HL-60 (cell line): Measurements from ENCODE around the gene SOBP.

Experiments
- DNase-seq, 2 experiments: peaks; one replicate each; pipeline ENCODE4 v3.0.0-alpha.2; 2010 to 2020; ENCODE audit warnings: low read depth in 1 of 2, low spot score in 1 of 2
- H3K27ac ChIP-seq: fragments of 250-450 bp; sonication (Bioruptor Pico); replicated peaks from 2 replicates; pipeline ENCODE4 v1.5.1; 2020; ENCODE audit warnings: mild to moderate bottlenecking, moderate library complexity
- H3K27me3 ChIP-seq: fragments of 250-450 bp; sonication (Bioruptor Pico); 2 replicates; pipeline ENCODE4 v1.5.1; 2021; ENCODE audit warnings: mild to moderate bottlenecking, moderate library complexity; ENCODE audit not compliant: insufficient read depth, poor library complexity, severe bottlenecking
- H3K4me3 ChIP-seq: replicated peaks from 2 replicates; pipeline ENCODE4 v1.5.1; 2011; ENCODE audit warnings: mild to moderate bottlenecking, control low read depth, low read length; ENCODE audit not compliant: insufficient read depth
- CTCF ChIP-seq: IDR thresholded peaks from one replicate; pipeline ENCODE4 v1.5.1; 2011; ENCODE audit warnings: low read length, control low read depth, inconsistent platforms; ENCODE audit not compliant: insufficient read depth
- GABPA ChIP-seq: IDR thresholded peaks from 2 replicates; pipeline ENCODE4 v1.6.1; 2012; ENCODE audit warnings: low read depth
- POLR2AphosphoS5 ChIP-seq: IDR thresholded peaks from 2 replicates; pipeline ENCODE4 v1.6.1; 2012; ENCODE audit warnings: low read depth
- REST ChIP-seq: IDR thresholded peaks from 2 replicates; pipeline ENCODE4 v1.6.1; 2012; ENCODE audit warnings: low read depth; ENCODE audit not compliant: insufficient replicate concordance
- SPI1 ChIP-seq: IDR thresholded peaks from 2 replicates; pipeline ENCODE4 v1.6.1; 2012; ENCODE audit warnings: low read depth, mild to moderate bottlenecking, borderline replicate concordance

SOBP gene

GRCh38 chr6:107574856-107575255 is 84.9 kb downstream of the SOBP start:
- Histone ChIP-seq H3K4me3 (no peak overlapping the region), H3K27ac (no peak overlapping the region), H3K27me3 (no peaks in the 10 kb centered on the region)
- DNase-seq = no peak
- TF ChIP-seq CTCF (no peak), SPI1 (no peak), POLR2AphosphoS5 (no peak), REST (no peak), GABPA (no peak)

- TF ChIP-seq CTCF = no peak
- no peak for TF ChIP-seq SPI1
- TF ChIP-seq GABPA = no peak
- no peak for TF ChIP-seq POLR2AphosphoS5
- TF ChIP-seq REST = no peak
- H3K27me3 ChIP-seq = no peaks in the 10 kb centered on the region
- H3K4me3 ChIP-seq = no peak overlapping the region
- no peak for DNase-seq
- H3K27ac ChIP-seq = no peak overlapping the region
Observed at GRCh38 chr6:107576852-107577251, 86.9 kb downstream of the SOBP start.

GRCh38 chr6:107578642-107579341 is 88.9 kb downstream of the SOBP start:
- Histone ChIP-seq H3K4me3 (no peak overlapping the region), H3K27ac (no peak overlapping the region)
- TF ChIP-seq CTCF (no peak), REST (no peak), SPI1 (no peak), GABPA (no peak), POLR2AphosphoS5 (no peak)

More at GRCh38 chr6:107578642-107579341, 88.9 kb downstream of the SOBP start:
- DNase-seq = no peak
- H3K27me3 ChIP-seq = no peaks in the 10 kb centered on the region
